Endothelial cell of umbilical vein (primary cell): ENCODE results near the gene MRPL2. TPM values are rescaled to one million over a fixed set of nuclear protein-coding genes. Genes with fewer than 3 reads are reported as not detected.
A peak's percentile ranks its signal among the peaks of the same experiment; 100 is the strongest.

Experiments used
- BruUV-seq: library from RNA; stranded (reverse); fragments of 400-500 nt; replicated peaks from 2 replicates; lab custom pipeline; 2021; lab: Mats Ljungman, UMichigan
- CTCF ChIA-PET: fragments of 300-600, 350-600 bp; sonication (Branson Sonifier 250); formaldehyde crosslinking; loops from one replicate; lab custom pipeline; 2021; ENCODE audit warnings: antibody characterized with exemption, inconsistent platforms; lab: Charles Lee
- POLR2A ChIA-PET: fragments of 300-600, 350-600 bp; sonication (Branson Sonifier 250); formaldehyde crosslinking; loops from one replicate; lab custom pipeline; 2021; ENCODE audit warnings: antibody characterized with exemption, inconsistent platforms; lab: Charles Lee
- DNase-seq: peaks from one replicate; pipeline ENCODE4 v3.0.0-alpha.2; 2011; ENCODE audit warnings: low read depth, low spot score
- FAIRE-seq: peaks from 2 replicates; lab custom pipeline; 2011; peaks lifted over from hg19 to GRCh38; lab: Jason Lieb, UNC
- H2AFZ ChIP-seq: 2 replicates; pipeline ENCODE4 v1.6.0; 2012; ENCODE audit warnings: low read depth, low read length, control low read depth, inconsistent platforms
- H3K27ac ChIP-seq: 2 replicates; pipeline ENCODE4 v1.5.1; 2011; ENCODE audit warnings: low read depth, mild to moderate bottlenecking, control low read depth, low read length, moderate library complexity; ENCODE audit not compliant: insufficient read depth
- H3K27me3 ChIP-seq, 2 experiments: 2 replicates each; pipeline versions ENCODE4 v1.6.0 to v1.6.1; 2011; ENCODE audit warnings: low read length in 2 of 2, mixed read lengths in 1 of 2; ENCODE audit not compliant: control insufficient read depth in 2 of 2, insufficient read depth in 2 of 2
- H3K36me3 ChIP-seq, 2 experiments: 2 replicates in 1 of 2; 3 replicates in 1 of 2; pipeline ENCODE4 v1.5.1; 2011; ENCODE audit warnings: low read length in 2 of 2, mild to moderate bottlenecking in 1 of 2, moderate library complexity in 1 of 2; ENCODE audit not compliant: control insufficient read depth in 2 of 2, insufficient read depth in 2 of 2; ENCODE audit errors: extremely low read depth in 1 of 2
- H3K4me1 ChIP-seq: 3 replicates; pipeline ENCODE4 v1.5.1; 2011; ENCODE audit warnings: mild to moderate bottlenecking, low read length; ENCODE audit not compliant: control insufficient read depth, insufficient read depth; ENCODE audit errors: extremely low read depth
- H3K4me2 ChIP-seq: 2 replicates; pipeline ENCODE4 v1.6.1; 2011; ENCODE audit warnings: low read length, control low read depth, mixed read lengths; ENCODE audit not compliant: insufficient read depth
- H3K4me3 ChIP-seq, 3 experiments: fragments of 200-600 bp in 1 of 3; sonication (generic), shearing (Covaris generic) in 1 of 3; replicated peaks in 1 of 3; 2 replicates each; pipeline ENCODE4 v1.5.1; 2011 to 2016; ENCODE audit warnings: control low read depth in 3 of 3, low read length in 3 of 3, mild to moderate bottlenecking in 2 of 3, inconsistent platforms in 1 of 3, low read depth in 1 of 3, moderate library complexity in 1 of 3; ENCODE audit not compliant: insufficient read depth in 1 of 3
- H3K79me2 ChIP-seq: 2 replicates; pipeline ENCODE4 v1.6.0; 2012; ENCODE audit warnings: low read length, inconsistent platforms; ENCODE audit not compliant: control insufficient read depth, insufficient read depth
- H3K9ac ChIP-seq: replicated peaks from 2 replicates; pipeline ENCODE3; 2011; ENCODE audit warnings: low read length, control low read depth; ENCODE audit not compliant: insufficient read depth; ENCODE audit errors: extremely low read depth
- H3K9me1 ChIP-seq: replicated peaks from 3 replicates; pipeline ENCODE4 v1.6.0; 2011; ENCODE audit warnings: mild to moderate bottlenecking, low read length; ENCODE audit not compliant: control insufficient read depth, insufficient read depth; ENCODE audit errors: extremely low read depth
- H3K9me3 ChIP-seq: replicated peaks from 2 replicates; pipeline ENCODE4 v1.5.1; 2012; ENCODE audit warnings: low read length, inconsistent platforms; ENCODE audit not compliant: control insufficient read depth, insufficient read depth
- H4K20me1 ChIP-seq: replicated peaks from 2 replicates; pipeline ENCODE3; 2011; ENCODE audit warnings: mild to moderate bottlenecking, low read length; ENCODE audit not compliant: control insufficient read depth, insufficient read depth; ENCODE audit errors: extremely low read depth
- CTCF ChIP-seq, 2 donors: IDR thresholded peaks; 1 replicate in 1 of 2; 2 replicates in 1 of 2; pipeline ENCODE4 v1.5.1; 2011; ENCODE audit warnings: low read length in 2 of 2, mild to moderate bottlenecking in 2 of 2, moderate library complexity in 2 of 2, control low read depth in 1 of 2, inconsistent platforms in 1 of 2, low read depth in 1 of 2; ENCODE audit not compliant: insufficient read depth in 1 of 2; ENCODE audit errors: extremely low read depth in 1 of 2
- EZH2 ChIP-seq: IDR thresholded peaks from 2 replicates; pipeline ENCODE4 v1.6.1; 2012; ENCODE audit warnings: borderline replicate concordance, low read depth, mild to moderate bottlenecking, moderate library complexity, low read length, inconsistent platforms; ENCODE audit not compliant: severe bottlenecking
- FOS ChIP-seq: IDR thresholded peaks from 2 replicates; pipeline ENCODE4 v1.6.1; 2011; ENCODE audit warnings: mild to moderate bottlenecking, low read length, moderate library complexity, borderline replicate concordance; ENCODE audit not compliant: insufficient read depth
- GATA2 ChIP-seq: IDR thresholded peaks from 2 replicates; pipeline ENCODE4 v1.7.0; 2011; ENCODE audit warnings: low read depth, mild to moderate bottlenecking, moderate library complexity, mixed read lengths, low read length; ENCODE audit not compliant: insufficient read length, insufficient read depth
- JUN ChIP-seq: IDR thresholded peaks from 2 replicates; pipeline ENCODE4 v1.6.1; 2011; ENCODE audit warnings: borderline replicate concordance, low read depth; ENCODE audit not compliant: insufficient read length, insufficient read depth
- MAX ChIP-seq: IDR thresholded peaks from 2 replicates; pipeline ENCODE4 v1.6.1; 2011; ENCODE audit not compliant: insufficient read depth, insufficient read length
- POLR2A ChIP-seq: IDR thresholded peaks from 2 replicates; pipeline ENCODE4 v1.6.1; 2012; ENCODE audit warnings: low read depth, mild to moderate bottlenecking, control low read depth, low read length
- POLR2AphosphoS5 ChIP-seq: IDR thresholded peaks from 2 replicates; pipeline ENCODE4 v1.6.1; 2012; ENCODE audit warnings: low read depth, mild to moderate bottlenecking, control low read depth, low read length, moderate library complexity; ENCODE audit not compliant: insufficient read depth
- dilution Hi-C: fragments of 300-500 bp; cut with MboI; formaldehyde crosslinking; loops from one replicate; pipeline ENCODE4 v1.15.0; 2019; ENCODE audit warnings: low sequenced_read_pairs; ENCODE audit not compliant: extremely low pct_ligation_motif_present
- intact Hi-C: fragments of 100-400 bp; cut with micrococcal nuclease; formaldehyde crosslinking; loops from one replicate; pipeline ENCODE4 v1.10.0; 2022
- polyA plus RNA-seq, 4 experiments: library from polyadenylated mRNA; depleted of rRNA in 3 of 4; stranded (reverse) in 3 of 4; unstranded in 1 of 4; fragments of >200 nt; gene quantifications; 2 replicates each; pipeline versions ENCODE4 v1.2.1 to v1.2.3, GENCODE V29; 2011 to 2012; ENCODE audit warnings: missing spikeins in 1 of 4
- total RNA-seq: library from RNA; stranded (reverse); gene quantifications from 2 replicates; pipeline ENCODE4 v1.2.3, GENCODE V29; 2021

MRPL2 gene
- total and polyA plus RNA-seq, 2 donors (not counting 3 experiments of a cell fraction or from before 2014, with no cell fraction given), result 37.6 to 63.6 TPM

GRCh38 chr6:43021270-43022047 lies 37.8 kb downstream of the MRPL2 start, which contains the start of gene RRP36:
TSS of gene RRP36 (plus strand) at chr6:43021623. CDS start at chr6:43021655, 32 bp downstream.
- intact Hi-C loops (loop anchor here (1.0 to 2.0 kb wide), 2 partner anchors 31 to 38 kb away; partner anchors contain the start of genes CUL7, KLC4 and MRPL2), dilution Hi-C loops (no loop called here)
- H3K79me2 ChIP-seq, result peaks cover 38% of the 10 kb centered on the region
- H4K20me1 ChIP-seq, result no peaks in the 10 kb centered on the region
- ChIA-PET POLR2A (interaction anchor here (0.6 to 1.7 kb wide), 4 partner anchors 12 to 38 kb away, joined by 3 to 7 read pairs (median 4); partner anchors contain the start of genes CUL7, KLC4 and MRPL2), CTCF (interaction anchor here (1.0 to 3.7 kb wide), 4 partner anchors 11 to 122 kb away, joined by 3 to 11 read pairs (median 8); partner anchors contain the start of genes CUL7 and PPP2R5D)
- H3K4me3 ChIP-seq, result peak within 1 kb of the TSS; percentile 74 to 98 (median 89)
- TF ChIP-seq JUN, result no peak
- peak; percentile 90 for TF ChIP-seq POLR2AphosphoS5
- peak; percentile 33 for TF ChIP-seq MAX
- TF ChIP-seq FOS, result no peak
- peak; percentile 78 for TF ChIP-seq POLR2A
- no peak for TF ChIP-seq EZH2
- no peak for TF ChIP-seq GATA2
- TF ChIP-seq CTCF (IDR thresholded peaks at IDR 0.05; ENCODE audit: extremely low read depth in 1 of 2, insufficient read depth in 1 of 2, low read depth in 1 of 2, low read length in 2 of 2), result no peak
- BruUV-seq, result no TSS peak
- DNase-seq (peak; percentile 67), FAIRE-seq (peak; percentile 93)
- no peaks in the 10 kb centered on the region for H3K4me1 ChIP-seq
- no peaks in the 10 kb centered on the region for H3K9me1 ChIP-seq
- peaks cover 6 to 26% of the 10 kb centered on the region in 2 experiments for H3K36me3 ChIP-seq
- no peaks in the 10 kb centered on the region for H3K9me3 ChIP-seq
- H3K27me3 ChIP-seq, result no peaks in the 10 kb centered on the region
- H3K9ac ChIP-seq, result peak within 1 kb of the TSS; percentile 82
- peak within 1 kb of the TSS; percentile 41 for H3K4me2 ChIP-seq
- peak within 1 kb of the TSS; percentile 58 for H3K27ac ChIP-seq
- peak within 1 kb of the TSS; percentile 51 for H2AFZ ChIP-seq
